ENCODE results near the gene NBPF4. TPM values are rescaled to one million over a fixed set of nuclear protein-coding genes. Genes with fewer than 3 reads are reported as not detected.

NBPF4 gene
- polyA plus RNA-seq, 1 donor (not counting 4 experiments of a cell fraction or from before 2014, with no cell fraction given), result not detected

DNA sequence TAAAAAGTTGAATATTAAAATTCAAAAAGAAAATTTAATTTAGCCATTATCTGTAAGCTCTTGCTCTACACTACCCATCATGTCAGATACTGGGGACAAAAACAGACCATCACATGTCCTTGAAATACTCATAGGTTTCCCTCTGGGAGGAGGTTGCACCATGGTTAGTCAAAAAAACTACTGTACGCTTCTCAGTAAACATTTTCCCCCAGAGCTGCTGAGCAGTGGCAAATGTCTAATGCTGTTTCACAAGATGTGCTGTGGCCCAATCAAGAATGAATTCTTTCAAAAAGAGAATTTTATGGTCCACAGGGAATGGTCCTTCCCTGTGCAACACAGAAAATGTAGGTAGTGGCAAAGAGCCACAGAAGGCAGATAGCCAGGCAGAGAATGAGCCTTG, 49.8 kb downstream of the NBPF4 start:
- no peak for FAIRE-seq
- Histone ChIP-seq H3K79me2 (ENCODE audit: control insufficient read depth, insufficient read depth, low read length) (peaks cover 90% of the 10 kb centered on the region), H3K9me1 (ENCODE audit: control insufficient read depth, extremely low read depth, insufficient read depth, low read length) (no peaks in the 10 kb centered on the region), H3K4me3 (ENCODE audit: control insufficient read depth in 2 of 3, extremely low read depth in 1 of 3, insufficient read depth in 2 of 3, low read depth in 1 of 3, low read length in 3 of 3) (no peak overlapping the region), H3K36me3 (ENCODE audit: control insufficient read depth in 2 of 2, extremely low read depth in 1 of 2, insufficient read depth in 2 of 2, low read length in 2 of 2) (peaks cover 2 to 11% of the 10 kb centered on the region in 2 experiments), H3K4me1 (ENCODE audit: control insufficient read depth, extremely low read depth, insufficient read depth, low read length) (peaks cover 7% of the 10 kb centered on the region), H4K20me1 (ENCODE audit: control insufficient read depth, extremely low read depth, insufficient read depth, low read length) (no peaks in the 10 kb centered on the region), H3K27ac (ENCODE audit: control insufficient read depth, insufficient read depth, low read length) (no peak overlapping the region), H3K4me2 (ENCODE audit: control insufficient read depth, extremely low read depth, insufficient read depth, low read depth, low read length) (no peak overlapping the region), H3K9ac (ENCODE audit: control insufficient read depth, extremely low read depth, insufficient read depth, low read length) (no peak overlapping the region), H2AFZ (ENCODE audit: control insufficient read depth, low read length) (no peak overlapping the region), H3K9me3 (ENCODE audit: control insufficient read depth, low read depth, low read length) (no peaks in the 10 kb centered on the region), H3K27me3 (ENCODE audit: control insufficient read depth, extremely low read depth, insufficient read depth, low read length) (no peaks in the 10 kb centered on the region)
- dilution Hi-C loops (cut with MboI; ENCODE audit: extremely low pct_ligation_motif_present, low sequenced_read_pairs), result no loop called here
- DNase-seq (ENCODE audit: low read depth, low spot score), result no peak
- TF ChIP-seq, protein P1, sequence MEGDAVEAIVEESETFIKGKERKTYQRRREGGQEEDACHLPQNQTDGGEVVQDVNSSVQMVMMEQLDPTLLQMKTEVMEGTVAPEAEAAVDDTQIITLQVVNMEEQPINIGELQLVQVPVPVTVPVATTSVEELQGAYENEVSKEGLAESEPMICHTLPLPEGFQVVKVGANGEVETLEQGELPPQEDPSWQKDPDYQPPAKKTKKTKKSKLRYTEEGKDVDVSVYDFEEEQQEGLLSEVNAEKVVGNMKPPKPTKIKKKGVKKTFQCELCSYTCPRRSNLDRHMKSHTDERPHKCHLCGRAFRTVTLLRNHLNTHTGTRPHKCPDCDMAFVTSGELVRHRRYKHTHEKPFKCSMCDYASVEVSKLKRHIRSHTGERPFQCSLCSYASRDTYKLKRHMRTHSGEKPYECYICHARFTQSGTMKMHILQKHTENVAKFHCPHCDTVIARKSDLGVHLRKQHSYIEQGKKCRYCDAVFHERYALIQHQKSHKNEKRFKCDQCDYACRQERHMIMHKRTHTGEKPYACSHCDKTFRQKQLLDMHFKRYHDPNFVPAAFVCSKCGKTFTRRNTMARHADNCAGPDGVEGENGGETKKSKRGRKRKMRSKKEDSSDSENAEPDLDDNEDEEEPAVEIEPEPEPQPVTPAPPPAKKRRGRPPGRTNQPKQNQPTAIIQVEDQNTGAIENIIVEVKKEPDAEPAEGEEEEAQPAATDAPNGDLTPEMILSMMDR (optimal IDR thresholded peaks at IDR 0.05 in 1 of 3, IDR thresholded peaks at IDR 0.05 in 1 of 3, conservative IDR thresholded peaks at IDR 0.05 in 1 of 3; ENCODE audit: extremely low read depth in 1 of 3, insufficient read depth in 2 of 3, low read length in 3 of 3), result no peak
- TF ChIP-seq EZH2 (IDR thresholded peaks at IDR 0.05; ENCODE audit: low read length), result no peak

DNA sequence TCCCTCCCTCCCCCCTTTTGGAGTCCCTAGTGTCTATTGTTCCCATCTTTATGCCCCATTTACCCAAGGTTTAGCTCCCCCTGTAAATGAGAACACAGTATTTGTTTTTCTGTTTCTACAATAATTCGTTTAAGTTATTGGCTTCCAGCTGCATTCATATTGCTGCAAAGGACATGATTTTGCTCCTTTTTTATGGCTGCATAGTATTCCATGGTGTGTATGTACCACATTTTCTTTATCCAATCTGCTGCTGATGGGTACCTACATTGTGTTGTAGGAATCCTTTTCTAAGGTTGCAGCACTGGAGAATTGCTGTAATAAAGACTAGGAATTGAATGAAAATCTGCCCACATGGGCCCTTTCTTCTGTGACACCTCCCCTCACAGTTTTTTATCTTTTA, 50.5 kb downstream of the NBPF4 start:
- Histone ChIP-seq H3K9me1 (ENCODE audit: control insufficient read depth, extremely low read depth, insufficient read depth, low read length) (no peaks in the 10 kb centered on the region), H3K4me2 (ENCODE audit: control insufficient read depth, extremely low read depth, insufficient read depth, low read depth, low read length) (no peak overlapping the region), H3K9ac (ENCODE audit: control insufficient read depth, extremely low read depth, insufficient read depth, low read length) (no peak overlapping the region), H3K4me1 (ENCODE audit: control insufficient read depth, extremely low read depth, insufficient read depth, low read length) (peaks cover 5% of the 10 kb centered on the region), H3K27me3 (ENCODE audit: control insufficient read depth, extremely low read depth, insufficient read depth, low read length) (no peaks in the 10 kb centered on the region), H3K79me2 (ENCODE audit: control insufficient read depth, insufficient read depth, low read length) (peaks cover 90% of the 10 kb centered on the region), H4K20me1 (ENCODE audit: control insufficient read depth, extremely low read depth, insufficient read depth, low read length) (no peaks in the 10 kb centered on the region), H2AFZ (ENCODE audit: control insufficient read depth, low read length) (no peak overlapping the region), H3K4me3 (ENCODE audit: control insufficient read depth in 2 of 3, extremely low read depth in 1 of 3, insufficient read depth in 2 of 3, low read depth in 1 of 3, low read length in 3 of 3) (no peak overlapping the region), H3K27ac (ENCODE audit: control insufficient read depth, insufficient read depth, low read length) (no peak overlapping the region), H3K9me3 (ENCODE audit: control insufficient read depth, low read depth, low read length) (no peaks in the 10 kb centered on the region), H3K36me3 (ENCODE audit: control insufficient read depth in 2 of 2, extremely low read depth in 1 of 2, insufficient read depth in 2 of 2, low read length in 2 of 2) (peaks cover 2 to 11% of the 10 kb centered on the region in 2 experiments)
- DNase-seq (ENCODE audit: low read depth, low spot score) (no peak), FAIRE-seq (no peak)
- dilution Hi-C loops (cut with MboI; ENCODE audit: extremely low pct_ligation_motif_present, low sequenced_read_pairs), result no loop called here
- TF ChIP-seq, protein P1 (optimal IDR thresholded peaks at IDR 0.05 in 1 of 3, IDR thresholded peaks at IDR 0.05 in 1 of 3, conservative IDR thresholded peaks at IDR 0.05 in 1 of 3; ENCODE audit: extremely low read depth in 1 of 3, insufficient read depth in 2 of 3, low read length in 3 of 3), result no peak
- TF ChIP-seq EZH2 (IDR thresholded peaks at IDR 0.05; ENCODE audit: low read length), result no peak

Data from keratinocyte (primary cell).